Fibroblast of gingiva (primary cell): ENCODE data around the gene ATP1A1.

Source experiments
- DNase-seq: peaks from one replicate; pipeline ENCODE4 v3.0.0-alpha.2; 2011; ENCODE audit warnings: low read depth

ATP1A1 gene

DNA sequence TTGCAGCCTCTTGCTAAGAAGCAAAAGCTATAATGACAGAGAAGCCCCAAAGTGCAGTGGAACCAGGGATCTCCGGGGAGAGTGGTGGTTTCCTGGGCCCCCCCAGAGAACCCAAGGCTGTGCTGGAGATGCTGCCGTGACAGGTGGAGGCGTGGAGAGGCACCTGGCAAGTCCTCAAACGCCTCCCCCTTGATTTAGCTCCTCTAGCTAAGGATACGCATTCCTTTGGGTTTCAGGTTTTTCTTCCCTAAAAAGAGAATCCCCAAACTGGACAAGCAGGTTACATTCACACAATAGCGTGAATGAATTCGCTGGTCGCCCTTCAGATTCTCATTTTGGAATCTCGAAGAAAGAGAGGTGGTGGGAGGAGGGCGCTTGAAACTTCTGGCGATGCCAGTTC, 853 bp upstream of the ATP1A1 start:
- DNase-seq, result no peak

DNA sequence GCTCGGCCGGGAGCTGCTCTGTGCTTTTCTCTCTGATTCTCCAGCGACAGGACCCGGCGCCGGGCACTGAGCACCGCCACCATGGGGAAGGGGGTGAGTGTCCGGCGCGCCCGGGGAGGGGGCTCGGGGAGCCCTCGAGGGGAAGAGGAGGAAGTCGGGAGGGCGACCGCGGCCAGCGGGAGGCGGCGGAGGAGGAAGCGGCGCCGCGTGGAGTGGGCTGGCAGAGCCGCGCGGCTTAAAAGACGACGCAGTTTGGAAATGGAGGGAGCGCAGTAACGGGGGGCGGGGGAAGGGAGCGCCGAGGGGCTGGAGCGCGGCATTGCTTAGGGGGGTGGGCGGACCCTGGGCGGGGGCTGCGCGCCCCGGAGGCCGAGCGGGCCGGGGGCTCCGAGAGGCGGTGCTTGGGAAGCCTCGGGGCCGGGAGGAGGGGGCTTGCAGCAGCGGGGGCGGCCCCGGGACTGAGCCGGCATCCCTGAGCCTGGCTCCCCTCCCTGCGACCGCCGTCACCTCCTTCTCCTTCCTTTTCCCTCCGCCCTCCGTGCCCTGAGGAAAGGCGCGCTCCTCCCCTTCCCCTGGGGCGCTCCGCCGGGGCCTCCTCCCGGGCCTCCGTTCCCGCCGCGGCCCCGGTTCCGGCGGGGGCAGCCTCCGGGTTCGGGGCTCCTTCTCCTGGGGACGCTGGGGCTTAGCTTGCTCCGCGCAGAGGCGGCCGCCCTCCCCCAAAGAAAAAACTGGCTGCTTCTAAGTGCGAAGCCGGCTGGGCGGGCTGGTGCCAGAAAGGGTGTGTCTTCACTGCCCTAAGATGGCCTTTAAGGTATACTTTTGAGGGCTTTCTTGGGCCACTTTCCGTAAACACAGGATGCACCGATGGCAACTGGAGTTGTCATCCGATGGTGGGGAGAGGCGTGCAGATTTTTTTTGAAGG, 648 bp downstream of the ATP1A1 start:
- DNase-seq, result peak; percentile 44

DNA sequence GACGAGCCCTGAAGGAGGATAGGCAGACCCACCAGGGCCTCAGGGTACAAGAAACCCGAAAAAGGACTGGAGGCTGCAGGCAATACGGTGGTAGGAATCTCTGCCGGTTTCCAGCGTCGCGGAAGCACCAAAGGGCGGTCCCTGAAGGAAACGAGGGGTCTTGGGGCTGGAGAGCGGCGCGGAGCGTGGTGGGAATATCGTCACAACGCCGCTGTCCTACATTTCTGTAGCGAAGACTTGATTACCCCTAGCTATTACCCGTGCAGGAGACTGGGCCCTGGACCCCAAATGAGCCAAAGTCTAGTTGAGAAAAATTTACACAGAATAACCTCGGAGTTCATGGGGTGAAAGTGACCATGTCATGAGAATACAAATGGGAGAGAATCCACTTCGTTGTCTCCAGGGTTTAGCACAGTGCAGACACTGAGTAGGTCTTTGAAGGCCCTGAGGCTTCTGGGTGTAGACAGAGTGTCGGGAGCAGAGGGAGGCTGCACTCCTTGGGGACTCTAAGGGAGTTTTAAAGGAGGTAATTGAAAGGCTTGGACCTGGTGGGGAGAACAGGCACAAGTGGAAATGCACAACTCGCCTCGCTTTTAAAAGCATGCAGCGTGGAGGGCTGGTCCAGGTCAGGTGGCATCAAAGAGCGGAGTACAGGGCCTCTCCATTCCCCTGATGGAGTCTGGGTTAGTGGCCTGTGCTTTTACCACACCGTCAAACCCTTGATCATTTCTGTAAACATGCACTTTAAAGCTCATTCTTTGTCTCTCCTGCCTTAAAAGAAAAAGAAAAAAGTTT, 1.5 kb downstream of the ATP1A1 start:
- no peak for DNase-seq

DNA sequence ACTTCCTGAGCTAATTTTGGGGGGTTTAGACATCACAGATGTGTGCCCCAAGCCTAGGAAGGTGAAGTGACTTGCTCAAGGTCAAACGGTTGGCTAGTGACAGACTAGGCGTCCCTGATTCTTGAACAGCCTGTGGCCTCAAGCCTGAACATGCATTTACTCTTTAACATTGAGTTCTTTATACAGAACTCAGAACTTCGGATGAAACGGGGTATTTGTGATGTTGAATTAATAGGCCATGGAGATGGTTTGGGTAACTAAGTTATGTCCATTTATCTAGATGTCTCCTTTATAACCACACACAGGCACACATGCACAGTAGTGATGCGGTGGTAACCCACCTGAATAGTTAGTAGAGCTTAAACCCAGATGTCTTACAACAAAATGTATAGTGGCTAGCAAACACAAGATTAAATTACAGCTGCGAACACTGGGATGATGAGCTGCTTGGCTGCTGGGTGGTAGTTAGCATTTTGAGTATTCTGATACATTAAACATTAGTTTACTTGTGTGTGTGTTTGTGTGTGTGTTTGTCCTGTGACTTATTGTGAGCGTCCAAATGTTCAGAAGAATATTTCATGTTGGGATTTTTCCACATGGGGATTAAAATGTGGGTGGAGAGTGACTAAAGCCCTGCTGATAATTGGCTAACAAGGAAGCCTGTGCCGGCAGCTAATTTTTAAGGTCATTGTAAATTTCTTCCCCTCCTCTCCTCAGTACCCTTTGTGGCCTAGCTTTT, 2.3 kb downstream of the ATP1A1 start:
- peak; percentile 28 for DNase-seq

DNA sequence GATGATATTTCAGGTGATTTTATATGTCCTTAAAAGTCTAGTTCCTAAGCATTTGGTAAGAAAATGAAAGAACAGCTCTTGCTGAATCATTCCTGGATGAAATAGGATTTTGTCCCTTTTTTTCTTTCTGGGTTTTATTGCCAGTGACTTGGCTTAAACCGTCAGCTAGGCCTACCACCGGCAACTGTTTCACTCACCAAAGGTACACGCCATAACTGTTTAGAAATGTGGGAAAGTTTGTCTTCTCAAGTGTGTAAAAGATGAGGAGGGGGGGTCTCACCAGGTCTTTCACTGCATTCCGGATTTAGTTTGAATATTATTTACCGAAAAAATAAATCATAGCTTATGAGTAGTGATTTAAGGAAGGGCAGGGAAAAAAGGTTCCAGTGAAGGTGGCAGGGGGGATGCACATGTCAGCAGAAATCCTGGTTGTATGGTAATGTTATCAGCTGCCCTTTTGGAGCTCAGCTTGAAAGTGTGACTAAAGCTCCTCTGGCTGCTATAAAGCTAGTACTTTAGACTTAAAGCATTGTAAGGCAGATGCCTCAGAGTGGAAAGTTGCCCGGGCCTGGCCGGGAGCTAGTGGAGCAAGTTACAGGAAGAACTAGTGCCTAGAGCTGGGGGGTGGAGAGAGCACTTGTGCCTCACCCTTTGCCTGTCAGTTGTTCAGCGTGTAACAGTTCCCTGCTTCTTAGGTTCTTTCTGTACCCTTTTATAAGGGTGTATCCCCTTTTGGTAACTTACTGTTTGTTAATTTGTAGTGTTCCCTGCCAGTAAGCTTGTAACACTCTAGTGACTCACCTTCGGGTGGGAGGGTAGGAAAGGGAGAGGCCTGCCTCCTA, 3.1 kb downstream of the ATP1A1 start:
- peak; percentile 82 for DNase-seq

DNA sequence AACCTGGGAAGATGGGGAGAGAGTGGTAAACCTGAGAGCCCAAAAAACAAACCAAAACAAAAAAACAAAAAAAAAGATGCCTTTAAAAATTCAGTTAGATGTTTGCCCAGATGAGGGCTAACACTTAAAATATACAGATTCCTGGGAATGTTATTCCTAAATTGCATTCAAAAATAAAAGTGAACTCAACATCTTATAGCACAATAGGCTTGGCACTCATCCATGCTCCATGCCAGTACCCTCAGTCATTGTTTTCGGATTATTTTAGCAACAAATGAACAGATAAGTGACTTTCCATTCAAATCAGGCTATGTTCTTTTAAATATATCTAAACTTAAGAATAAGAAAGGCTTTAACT, 3.7 kb downstream of the ATP1A1 start:
- no peak for DNase-seq

DNA sequence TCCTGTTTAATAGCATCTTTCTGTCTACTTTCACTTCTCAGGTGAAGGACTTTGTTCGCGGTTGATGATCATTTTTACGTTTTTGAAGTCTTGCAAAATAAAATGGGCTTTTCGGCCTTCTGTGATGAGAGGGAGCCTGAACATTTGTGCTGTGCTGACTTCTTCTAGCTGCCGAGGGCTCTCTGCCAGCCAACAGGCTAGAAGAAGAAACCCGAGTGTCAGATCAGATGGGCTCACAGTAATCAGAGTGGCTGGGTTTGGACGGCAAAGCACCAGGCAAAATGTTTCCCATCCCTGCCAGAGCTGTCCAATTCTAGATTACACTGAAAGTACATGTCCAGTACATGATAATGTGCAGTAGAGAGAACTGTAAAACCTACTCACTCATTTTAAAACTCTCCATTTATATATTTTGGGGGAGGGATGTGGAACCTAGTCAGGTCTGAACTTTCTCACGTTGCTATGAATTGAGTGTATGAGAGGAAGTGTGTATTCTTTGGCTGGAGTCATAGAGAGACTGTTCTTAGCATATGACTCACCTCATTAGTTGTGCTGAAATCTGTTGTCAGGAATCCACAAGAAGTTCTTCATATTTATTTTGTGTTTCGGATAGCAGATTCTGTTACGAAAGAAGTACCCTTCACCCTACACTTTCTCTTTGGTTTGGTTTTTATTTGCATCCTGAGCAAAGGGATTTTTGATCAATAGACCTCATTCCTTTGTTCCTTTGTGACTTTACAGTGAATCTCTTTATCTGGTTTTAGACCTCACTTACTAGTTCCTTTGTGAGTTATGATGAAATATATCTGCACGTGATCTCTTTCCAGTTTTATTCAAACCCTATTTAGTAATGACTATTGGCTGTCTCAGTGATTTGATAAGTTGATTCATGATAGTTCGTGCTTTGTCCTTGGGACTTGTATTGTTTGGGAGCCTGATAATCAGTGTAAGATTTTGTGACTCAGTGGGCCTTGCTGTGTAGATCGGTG, 4.8 kb downstream of the ATP1A1 start:
- DNase-seq, result peak; percentile 91

DNA sequence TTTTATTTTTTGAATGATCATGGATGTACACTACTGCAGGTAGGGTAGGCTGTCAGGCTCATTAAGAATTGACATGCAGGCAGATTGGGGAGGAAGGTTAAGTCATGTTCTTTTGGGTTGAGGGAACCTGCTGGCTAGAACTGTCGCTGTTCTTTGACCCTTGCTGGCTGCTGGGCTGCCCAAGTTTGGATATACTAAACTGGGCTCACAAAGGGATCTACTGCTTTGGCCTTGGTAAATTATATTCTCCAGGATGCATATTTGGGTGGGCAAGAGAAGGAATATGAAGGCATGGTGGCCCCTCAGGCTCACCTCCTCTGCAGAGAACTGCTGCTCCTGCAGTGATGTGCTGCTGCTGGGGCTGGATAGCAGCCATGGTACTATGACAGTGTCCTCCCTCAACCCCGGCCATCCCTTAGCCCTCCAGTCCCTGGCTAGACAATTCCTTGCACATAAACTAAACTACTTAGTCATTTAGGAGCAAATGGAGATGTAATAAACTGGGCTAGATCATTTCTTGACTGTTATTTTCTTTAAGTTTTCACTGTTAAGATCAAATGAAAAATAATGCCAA, 6.1 kb downstream of the ATP1A1 start:
- no peak for DNase-seq

DNA sequence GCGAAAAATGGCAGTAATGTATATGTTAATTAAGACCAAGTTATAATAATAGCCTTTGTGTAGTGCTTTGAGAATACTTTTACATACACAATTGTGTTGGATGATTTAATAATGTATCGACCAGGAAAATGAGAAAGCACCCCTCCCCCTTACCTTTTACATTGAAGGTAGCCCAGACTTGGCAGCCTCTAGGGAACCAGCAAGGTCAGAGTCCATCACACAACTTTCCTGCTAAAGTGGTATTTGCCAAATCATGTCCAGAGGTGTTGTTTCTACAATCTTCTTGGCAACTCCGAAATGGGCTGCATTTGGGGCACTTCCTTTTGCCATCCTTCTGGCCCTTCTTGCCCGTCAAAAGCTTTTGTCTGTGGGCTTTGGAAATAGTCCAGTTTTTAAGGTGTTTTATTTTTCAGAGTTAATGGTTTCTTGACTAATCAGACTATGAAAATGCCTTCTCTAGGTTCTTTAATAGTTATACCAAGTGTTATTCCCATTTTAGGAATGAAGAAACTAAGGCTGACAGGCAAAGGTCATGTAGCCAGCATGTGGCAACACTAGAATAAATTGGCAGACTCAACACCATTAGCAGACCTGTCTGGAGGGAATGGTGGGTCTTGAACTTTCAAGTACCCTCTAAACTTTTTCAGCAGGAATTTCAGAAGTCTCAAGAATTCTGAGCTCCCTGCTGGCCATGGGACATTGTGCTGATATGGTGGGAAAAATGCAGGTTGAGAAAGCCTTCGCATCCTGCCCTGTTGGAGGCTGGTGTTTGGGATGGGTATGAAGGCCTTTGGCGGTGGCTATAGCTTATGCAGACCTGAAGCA, 6.8 kb downstream of the ATP1A1 start:
- DNase-seq, result no peak

DNA sequence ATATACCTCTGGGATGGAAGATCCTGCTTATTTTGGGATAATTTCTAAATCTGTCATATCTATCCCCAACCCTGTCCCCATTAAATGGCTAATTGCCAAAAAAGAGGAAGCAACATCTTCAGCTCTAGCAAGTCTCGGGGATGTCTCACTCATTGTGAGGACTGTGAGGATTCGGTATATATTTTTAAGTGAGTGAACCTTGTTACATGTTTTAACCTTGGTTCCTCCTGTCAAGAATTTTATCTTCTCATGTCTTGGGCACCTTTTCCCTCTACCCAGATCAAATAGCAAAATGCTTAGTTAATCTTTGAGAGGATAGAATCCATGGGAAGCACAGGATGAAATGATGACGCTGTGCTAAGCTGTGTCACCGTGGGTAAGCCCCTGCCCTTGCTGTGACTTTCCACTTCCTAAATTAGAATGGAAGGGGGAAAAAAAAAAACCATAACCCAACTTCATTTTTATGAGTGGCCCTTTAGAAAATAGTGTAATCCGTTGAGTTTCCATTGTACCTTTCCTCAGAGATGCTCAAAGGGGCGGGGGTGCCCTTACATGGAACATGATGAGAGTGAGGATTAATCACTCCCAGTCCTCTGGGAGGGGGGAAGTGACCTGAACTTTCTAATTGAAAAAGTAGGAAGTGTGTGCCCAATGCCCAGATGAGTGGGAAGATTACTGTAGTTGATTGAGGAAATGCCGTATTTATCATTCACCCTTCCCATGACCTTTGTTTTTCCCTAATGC, 7.6 kb downstream of the ATP1A1 start:
- DNase-seq, result no peak

DNA sequence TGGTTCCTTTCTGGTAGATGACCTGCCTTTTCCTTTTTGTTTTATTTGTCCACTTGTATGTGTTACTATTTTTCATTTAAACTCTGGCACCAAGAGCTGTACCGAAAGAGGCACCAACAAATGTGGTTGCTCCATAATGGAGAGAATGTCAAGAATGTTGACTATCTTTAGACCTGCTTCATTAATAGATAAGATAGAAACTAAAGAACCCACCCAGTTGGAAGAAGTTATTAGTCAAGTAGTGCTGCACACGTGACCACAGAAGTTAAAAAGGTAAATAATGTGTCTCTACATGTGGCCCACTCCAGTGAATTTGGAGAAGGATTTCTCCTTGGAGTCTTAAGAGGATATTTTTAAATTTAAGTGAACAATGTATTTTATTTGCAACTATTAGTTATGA, 9.3 kb downstream of the ATP1A1 start:
- no peak for DNase-seq

DNA sequence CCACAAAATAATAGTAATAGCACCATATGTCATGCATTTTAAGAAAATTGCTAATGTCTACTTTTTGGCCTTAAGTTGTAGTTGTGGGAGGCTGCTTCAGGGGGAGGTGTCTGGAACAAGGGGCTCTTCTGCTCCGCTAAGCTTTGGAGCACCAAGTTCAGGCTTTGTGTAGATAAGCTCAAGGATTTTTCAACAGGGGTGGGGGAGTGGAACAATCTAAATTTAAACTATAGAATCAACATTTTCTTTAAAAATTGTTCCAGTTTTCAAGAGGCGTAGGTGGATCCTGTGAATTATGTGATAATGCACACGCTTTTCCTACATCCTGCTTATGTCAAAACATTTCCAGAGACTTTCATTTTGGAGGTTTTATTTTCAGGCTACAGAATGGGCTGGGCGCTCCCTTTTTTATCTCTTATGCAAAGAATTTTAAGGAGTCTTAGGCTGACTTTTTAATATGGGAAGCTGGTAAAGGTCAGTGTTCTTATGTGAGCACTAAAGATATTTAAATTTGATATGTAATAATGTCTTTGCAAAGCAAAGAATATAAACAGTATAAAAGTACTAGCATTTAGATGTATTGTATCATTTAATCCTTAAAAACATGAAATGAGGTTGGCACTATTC, 9.9 kb downstream of the ATP1A1 start:
- no peak for DNase-seq

DNA sequence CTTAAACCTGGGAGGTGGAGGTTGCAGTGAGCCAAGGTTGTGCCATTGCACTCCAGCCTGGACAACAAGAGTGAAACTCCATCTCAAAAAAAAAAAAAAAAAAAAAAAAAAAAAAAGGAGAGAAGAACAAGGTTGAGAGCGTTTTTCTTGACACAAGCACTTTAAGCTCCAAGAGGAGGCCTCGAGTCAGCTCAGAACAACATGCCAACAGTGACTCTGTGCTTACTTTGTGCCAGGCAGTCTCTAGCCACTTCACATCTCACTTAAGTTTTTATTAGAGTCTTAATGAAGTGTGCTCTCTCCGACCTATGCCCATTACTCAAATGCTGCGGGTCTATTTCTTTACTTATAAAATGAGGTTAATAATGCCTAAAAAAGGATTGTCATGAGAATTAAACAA, 13.0 kb downstream of the ATP1A1 start:
- DNase-seq, result no peak

DNA sequence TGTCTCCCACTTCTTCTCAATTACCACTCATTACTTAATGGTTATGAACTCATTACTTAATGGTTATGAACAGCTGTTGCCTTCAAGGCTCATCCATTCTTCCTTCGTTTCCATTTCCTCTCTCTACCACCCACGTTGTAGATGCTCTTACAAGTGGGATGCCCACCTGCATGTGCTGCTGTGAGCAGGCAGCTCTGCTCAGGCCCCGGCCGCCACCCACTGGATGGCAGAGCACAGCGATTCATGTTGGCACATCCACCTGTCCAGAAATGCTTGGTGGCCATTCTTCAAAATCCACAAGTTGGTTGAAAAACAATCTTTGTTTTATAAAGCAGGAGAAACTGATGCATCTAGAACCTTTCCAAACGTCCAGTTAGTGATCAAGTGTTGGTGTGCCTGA, 14.5 kb downstream of the ATP1A1 start:
- no peak for DNase-seq

DNA sequence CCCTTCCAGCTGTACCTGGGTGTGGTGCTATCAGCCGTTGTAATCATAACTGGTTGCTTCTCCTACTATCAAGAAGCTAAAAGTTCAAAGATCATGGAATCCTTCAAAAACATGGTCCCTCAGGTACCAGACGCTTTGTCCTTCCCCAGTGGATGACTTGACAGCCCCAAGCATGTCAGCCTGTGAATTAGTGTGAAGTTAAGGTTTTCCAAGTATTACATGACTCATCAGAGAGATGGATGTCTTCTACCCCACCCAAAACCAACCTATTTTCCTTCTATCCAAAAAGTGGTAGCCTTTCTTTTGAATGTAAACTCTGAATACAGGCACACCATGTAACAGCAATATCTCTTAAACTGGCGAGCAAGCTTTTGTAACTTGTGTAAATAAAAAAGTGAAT, 15.1 kb downstream of the ATP1A1 start:
- no peak for DNase-seq

DNA sequence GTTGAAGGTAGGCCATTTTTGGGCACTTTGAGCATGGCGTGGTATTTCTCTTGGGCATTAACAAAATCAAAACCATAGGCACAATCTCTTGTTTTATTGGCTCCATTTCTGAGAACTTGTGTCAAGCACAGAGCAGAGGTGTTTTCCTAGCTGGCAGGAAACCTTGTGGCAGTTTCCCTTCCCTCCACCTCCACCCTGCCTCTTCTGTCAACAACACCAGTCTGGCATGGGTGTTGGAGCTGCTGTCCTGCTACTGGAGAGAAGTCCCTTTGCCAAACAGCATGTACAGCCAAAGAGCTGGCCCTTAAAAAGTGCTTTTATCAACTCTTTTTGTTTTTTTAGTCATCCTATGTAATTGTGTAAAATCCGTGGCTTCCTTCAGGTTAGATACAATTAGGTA, 16.0 kb downstream of the ATP1A1 start:
- no peak for DNase-seq

DNA sequence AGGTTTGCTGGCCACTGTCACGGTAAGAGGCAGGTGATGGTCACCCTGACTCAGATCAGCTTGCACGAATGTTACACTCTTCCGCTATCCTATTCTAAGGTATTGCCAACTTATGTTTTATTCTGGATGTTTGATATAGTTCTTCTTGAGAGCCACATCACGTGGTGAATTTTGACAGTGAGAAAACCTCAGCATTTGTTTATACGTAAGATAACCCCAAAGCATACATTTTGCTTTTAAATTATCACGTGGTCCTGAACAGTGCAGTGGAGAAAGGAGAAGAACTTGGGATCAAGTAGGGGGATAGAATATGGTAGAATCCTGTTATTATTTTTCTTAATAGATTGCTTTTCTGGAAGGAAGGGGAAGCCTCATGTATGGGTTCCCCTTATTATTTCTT, 16.6 kb downstream of the ATP1A1 start:
- DNase-seq, result no peak

DNA sequence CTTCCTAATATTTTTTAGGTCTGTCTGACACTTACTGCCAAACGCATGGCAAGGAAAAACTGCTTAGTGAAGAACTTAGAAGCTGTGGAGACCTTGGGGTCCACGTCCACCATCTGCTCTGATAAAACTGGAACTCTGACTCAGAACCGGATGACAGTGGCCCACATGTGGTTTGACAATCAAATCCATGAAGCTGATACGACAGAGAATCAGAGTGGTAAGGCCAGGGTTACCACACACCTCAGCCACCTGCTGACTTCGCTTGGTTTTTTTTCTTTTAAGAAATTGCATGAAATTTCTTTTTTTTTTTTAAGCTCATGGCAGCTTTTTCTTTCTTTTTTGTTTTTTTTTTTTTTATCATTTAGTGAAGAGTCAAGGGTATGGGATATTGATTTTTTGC, 17.2 kb downstream of the ATP1A1 start:
- no peak for DNase-seq
